HG03432 (cell line): ENCODE results near the gene KRABD2.
"Not testable (repeated sequence)": the region's sequence is repeated elsewhere in the genome, so short reads cannot be mapped to it uniquely, and the experiment has no call there.

Source experiments
- ATAC-seq: cut with Tn5 transposase; IDR thresholded peaks from one replicate; pipeline ENCODE4 v1.9.1; 2021; ENCODE audit warnings: mild to moderate bottlenecking, moderate library complexity; ENCODE audit not compliant: unreplicated experiment

The KRABD2 gene

DNA sequence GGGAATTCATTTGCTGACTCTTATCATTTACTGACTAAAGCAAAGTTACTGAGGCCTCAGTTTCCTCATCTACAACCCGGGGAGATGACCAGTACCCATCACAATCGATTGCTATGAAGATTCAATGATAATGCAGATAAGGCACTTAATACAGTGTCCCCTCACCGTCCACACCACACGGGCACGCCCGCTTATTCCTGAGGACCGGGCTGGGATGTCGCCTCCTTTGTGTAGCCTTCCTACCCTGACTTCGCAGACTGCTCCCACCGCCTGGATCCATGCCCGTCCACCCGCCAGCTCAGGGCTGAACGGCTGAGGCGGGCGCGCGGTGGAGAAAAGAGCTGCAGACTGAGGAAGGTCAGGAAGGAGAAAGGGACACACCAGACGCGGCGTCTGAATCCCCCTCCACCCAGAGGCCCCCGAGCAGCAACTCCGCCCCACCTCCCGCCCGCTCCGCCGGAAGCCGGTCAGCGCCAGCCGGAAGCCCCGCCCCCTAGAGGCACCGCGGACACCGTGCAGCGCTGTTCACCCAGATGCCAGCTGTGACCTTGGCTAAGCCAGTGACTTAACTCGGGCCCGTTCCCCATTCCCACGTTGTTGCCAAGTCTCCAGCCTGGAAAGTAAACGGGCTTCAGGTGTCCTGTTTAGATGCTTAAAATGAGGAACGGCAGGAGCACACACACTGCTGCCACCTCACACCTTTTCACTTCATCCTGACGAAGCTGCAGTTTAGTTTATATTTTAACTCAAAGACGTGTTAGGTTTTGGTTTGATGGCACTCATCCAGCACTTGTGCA, at the start of gene KRABD2:
Gene KRABD2 (minus strand): TSS at position 434 of the 797 bp plus-strand sequence.
- peak; percentile 95 for ATAC-seq

GRCh38 chr17:8421571-8421970, 45.1 kb upstream of the KRABD2 start:
- ATAC-seq: no peak

DNA sequence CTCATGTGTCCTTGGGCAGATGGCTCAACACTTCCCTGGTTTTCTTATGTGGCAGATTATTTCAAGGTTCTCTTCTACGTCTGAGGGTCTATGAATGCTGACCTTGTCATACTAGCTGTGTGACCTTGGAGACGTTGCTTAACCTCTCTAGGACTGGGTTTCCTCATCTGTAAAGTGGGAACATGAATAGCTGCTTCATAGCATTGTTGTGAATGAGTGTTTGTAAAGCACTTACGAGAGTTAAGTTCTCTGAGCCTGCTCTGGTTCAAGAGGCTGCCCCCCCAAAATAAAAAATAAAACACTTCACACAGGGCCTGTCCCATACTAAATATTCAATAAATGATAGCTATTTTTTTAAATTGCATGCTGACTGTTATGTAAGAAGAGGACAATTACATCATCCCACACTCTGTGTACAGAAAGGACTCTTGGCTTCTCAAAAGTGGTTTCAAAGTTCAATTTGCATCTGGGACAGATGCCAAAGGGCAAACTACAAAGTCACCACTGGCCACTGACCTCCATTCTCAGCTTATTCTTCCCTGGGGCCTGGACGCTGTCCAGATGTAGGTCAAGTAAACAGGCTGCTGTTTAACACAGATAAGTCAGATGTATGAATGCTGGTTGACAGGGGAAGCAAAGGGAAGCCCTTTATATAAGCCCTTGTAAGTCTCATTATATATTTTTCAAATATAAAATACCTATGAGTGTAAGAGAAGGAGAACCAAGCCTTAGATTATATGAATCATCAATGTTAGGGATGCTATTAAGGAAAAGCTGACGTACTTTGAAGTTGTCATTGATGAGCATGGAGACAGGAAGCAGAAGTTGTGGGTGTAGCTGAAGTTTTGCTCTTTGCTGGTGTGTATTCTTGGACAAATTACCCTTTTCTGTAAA, 43.8 kb upstream of the KRABD2 start:
- no peak for ATAC-seq

DNA sequence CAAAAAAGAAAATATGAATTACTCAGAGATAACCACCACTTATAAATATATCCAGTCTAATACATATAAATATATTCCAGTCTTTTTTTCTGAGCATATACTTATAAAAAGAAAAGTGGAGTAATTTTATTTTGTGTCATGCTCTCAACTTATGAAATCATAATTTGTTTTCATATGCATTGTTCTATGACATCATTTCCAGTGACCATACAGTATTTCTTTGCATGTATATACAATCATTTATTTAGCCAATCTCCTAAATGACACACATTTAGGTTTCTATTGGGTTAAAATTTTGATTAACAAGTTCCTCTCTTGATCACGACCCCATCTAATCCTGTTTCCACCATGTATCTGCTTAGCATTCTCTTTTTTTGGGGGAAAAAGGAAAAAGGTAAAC, 42.8 kb upstream of the KRABD2 start:
- no peak for ATAC-seq

GRCh38 chr17:8418471-8418870, 42.0 kb upstream of the KRABD2 start:
- ATAC-seq: no peak

DNA sequence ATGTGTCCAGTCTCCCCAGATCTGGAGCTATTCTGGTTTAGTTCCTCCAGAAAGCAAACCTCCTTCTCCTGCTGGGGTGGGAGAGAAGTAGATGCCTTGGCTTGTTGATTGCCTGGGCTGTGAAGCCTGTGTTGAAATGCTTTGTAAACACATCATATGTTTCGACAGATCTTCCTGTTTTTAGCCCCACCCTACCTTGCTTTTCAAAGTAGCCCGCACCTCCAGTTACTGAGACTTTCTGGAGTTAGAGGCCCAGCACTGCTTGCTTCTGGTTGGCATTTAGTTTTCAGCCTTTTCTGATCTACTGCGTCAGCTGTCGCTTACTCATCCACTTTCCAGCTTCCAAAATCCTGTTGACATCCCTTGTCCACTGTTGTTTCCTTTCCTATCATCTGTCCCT, 41.3 kb upstream of the KRABD2 start:
- ATAC-seq: no peak

GRCh38 chr17:8413938-8414337, 37.4 kb upstream of the KRABD2 start:
- no peak for ATAC-seq

GRCh38 chr17:8413328-8413727, 36.8 kb upstream of the KRABD2 start:
- ATAC-seq: no peak

- ATAC-seq: no peak
Observed at GRCh38 chr17:8412089-8412488, 35.6 kb upstream of the KRABD2 start.

DNA sequence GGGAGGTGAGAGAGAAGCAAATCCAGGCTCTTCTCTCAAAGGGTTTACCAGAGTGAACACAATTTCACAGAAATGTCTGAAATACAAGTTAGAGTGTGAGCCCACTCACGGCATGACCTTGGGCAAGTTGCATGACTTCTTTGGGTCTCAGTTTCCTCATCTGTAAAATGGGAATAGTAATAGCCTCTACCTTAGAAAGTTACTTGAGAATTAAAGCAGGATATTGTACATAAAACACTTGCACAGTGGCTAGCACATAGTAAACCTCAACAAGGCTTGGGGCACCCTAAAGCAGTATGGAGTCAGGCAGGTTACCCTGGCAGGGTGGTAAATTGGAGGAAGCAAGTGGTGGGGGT, 34.4 kb upstream of the KRABD2 start:
- no peak for ATAC-seq

- ATAC-seq: peak; percentile 48
Observed at GRCh38 chr17:8409966-8410882, 33.7 kb upstream of the KRABD2 start.

DNA sequence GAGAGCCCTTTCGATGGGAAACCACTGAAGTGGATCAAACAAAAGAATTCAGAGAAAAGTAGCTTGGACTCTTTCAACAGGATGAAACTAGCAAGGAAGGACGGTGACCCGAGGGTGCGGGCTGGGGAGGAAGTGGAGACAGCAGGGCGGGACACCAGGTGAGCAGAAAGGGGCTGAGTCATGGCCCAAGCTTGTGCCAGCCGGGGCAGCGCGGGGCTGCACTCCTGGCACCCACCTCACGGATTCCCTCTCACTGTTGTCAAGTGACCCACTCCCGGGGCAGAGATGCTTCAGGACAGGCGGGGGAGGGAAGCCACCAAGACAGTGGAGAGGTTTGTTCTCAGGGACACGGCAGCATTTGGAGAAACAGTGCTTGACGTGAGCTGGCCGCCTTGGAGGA, 31.9 kb upstream of the KRABD2 start:
- no peak for ATAC-seq

GRCh38 chr17:8406174-8406573, 29.7 kb upstream of the KRABD2 start:
- no peak for ATAC-seq

DNA sequence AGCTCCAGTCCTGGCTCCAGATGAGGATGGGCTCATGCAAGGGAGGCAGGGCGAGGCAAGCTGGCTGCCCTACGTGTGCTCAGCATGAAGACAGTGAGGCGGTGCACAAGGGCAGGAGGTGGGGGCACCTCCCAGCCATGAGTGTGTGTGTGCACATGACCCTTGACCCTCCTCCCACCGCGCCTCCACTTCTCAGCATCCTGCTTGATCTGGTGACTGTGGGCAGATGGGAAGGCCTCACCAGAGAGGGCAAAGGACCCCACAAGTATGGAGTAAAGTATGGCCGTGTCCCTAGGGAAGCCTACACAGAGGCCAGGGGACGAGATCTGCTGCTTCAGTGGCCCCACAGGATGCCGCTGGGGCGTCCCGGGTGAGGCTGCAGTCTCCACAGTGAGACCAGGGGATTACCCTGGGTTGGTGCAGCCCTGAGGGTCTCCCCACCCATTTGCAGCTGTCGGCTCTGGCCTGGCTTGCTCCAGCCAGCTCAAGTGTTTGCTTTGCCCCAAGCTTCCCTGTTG, 29.1 kb upstream of the KRABD2 start:
- ATAC-seq: no peak

- ATAC-seq: no peak
Observed at GRCh38 chr17:8402921-8403536, 26.5 kb upstream of the KRABD2 start.

DNA sequence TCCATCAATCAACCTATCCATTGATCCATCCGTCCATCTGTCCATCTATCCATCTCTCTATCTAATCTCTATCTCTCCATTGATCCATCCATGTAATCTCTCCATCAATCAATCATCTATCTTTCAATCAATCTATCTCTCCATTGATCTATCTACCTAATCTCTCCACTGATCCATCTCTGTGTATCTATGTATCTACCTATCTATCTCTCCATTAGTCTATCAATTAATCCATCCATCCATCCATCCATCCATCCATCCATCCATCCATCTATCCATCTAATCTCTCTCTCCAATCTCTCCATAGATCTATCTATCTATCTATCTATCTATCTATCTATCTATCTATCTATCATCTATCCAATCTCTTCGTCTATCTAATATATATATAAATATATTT, 24.6 kb upstream of the KRABD2 start:
- ATAC-seq: no peak

DNA sequence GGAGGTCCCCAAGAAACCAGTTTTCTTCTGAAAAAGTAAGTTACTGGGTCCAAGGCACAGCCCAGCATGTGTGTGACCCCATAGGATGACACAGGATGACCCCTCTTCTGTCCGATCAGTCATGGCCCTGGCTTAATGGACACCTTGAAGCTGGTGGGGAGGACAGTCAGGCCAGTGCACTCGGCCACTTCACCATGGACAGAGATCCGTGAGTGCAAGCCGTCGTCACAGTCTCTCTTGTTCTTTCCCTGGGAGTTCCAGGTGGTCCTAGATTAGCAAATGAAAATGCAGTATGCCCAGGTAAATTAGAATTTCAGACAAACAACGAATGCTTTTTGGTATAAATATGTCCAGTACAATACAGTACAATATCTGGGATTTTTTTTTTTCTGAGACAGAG, 22.5 kb upstream of the KRABD2 start:
- ATAC-seq: no peak

DNA sequence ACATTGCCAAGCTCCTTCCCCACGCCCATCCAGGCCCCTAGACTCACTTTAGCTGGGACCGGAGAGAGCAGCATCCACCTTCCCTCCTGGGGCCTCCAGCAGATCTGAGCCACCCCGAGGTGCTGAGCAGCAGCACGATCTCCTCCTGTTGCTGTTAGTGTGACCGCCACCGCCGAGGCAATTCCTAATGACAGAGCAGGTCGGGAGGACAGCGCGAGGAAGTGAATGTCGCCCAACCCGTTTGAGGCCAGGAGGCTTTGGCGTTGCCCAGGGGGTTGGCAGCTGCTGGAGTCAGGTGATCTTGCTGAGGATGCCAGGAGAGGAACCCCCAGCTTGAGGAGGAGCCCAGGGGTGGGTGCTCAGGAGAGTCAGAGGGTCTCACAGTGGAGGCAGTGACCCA, 21.1 kb upstream of the KRABD2 start, which contains the start of gene RNF222:
Gene RNF222 (minus strand): TSS at position 192 of the 400 bp plus-strand sequence. CDS start 4,366 bp downstream, outside the sequence.
- ATAC-seq: no peak

- ATAC-seq: not testable (repeated sequence)
Observed at GRCh38 chr17:8394497-8394896, 18.0 kb upstream of the KRABD2 start.
